K562 (cell line): ENCODE data around the gene GRM5. TPM values are rescaled to one million over a fixed set of nuclear protein-coding genes. Genes with fewer than 3 reads are reported as not detected.

Source experiments
- ATAC-seq: fragments of 200-7000 bp; cut with Tn5 transposase; 3 replicates; pipeline ENCODE4 v1.9.1; 2020; ENCODE audit warnings: moderate library complexity
- BruUV-seq: library from RNA; stranded (reverse); fragments of 400-500 nt; replicated peaks from 2 replicates; lab custom pipeline; 2021; lab: Mats Ljungman, UMichigan
- CTCF ChIA-PET: fragments of 300-600 bp; formaldehyde crosslinking; extraction: SDS; loops from one replicate; lab custom pipeline; 2021; ENCODE audit warnings: low intra/inter-chr PET ratio; lab: Yijun Ruan, JAX
- POLR2A ChIA-PET: fragments of 300-600, 350-650 bp; sonication (Branson Sonifier 250); formaldehyde crosslinking; extraction: SDS; loops from one replicate; lab custom pipeline; 2021; ENCODE audit warnings: antibody characterized with exemption, inconsistent platforms; lab: Yijun Ruan, JAX
- DNase-seq, 4 experiments: peaks; one replicate each; pipeline versions ENCODE4 v3.0.0 to v3.0.0-alpha.2; 2011 to 2018; ENCODE audit warnings: low spot score in 3 of 4, mixed read lengths in 3 of 4; ENCODE audit errors: extremely low read depth in 1 of 4
- FAIRE-seq: peaks from 2 replicates; lab custom pipeline; 2011; peaks lifted over from hg19 to GRCh38; lab: Jason Lieb, UNC
- H2AFZ ChIP-seq: 2 replicates; pipeline ENCODE4 v1.6.0; 2011; ENCODE audit warnings: low read depth, low read length, control low read depth, inconsistent platforms
- H3K27ac ChIP-seq: fragments of 200-600 bp; 3 replicates; pipeline ENCODE4 v1.8.0; 2011; ENCODE audit warnings: low read depth, mild to moderate bottlenecking, control low read depth, inconsistent platforms, low read length, moderate library complexity, mixed read lengths; ENCODE audit errors: extremely low read depth
- H3K27me3 ChIP-seq, 2 experiments: fragments of 300-600 bp in 1 of 2; 2 replicates in 1 of 2; 3 replicates in 1 of 2; pipeline versions ENCODE4 v1.6.0 to v1.8.0; 2011; ENCODE audit warnings: inconsistent platforms in 2 of 2, low read length in 2 of 2, mild to moderate bottlenecking in 1 of 2, mixed read lengths in 1 of 2, moderate library complexity in 1 of 2; ENCODE audit not compliant: control insufficient read depth in 2 of 2, insufficient read depth in 2 of 2
- H3K36me3 ChIP-seq: fragments of 300-600 bp; 3 replicates; pipeline ENCODE4 v1.8.0; 2011; ENCODE audit warnings: mild to moderate bottlenecking, low read length, inconsistent platforms; ENCODE audit not compliant: control insufficient read depth, insufficient read depth
- H3K4me1 ChIP-seq, 2 experiments: fragments of 200-600 bp in 1 of 2; replicated peaks in 1 of 2; 2 replicates in 1 of 2; 3 replicates in 1 of 2; pipeline versions ENCODE4 v1.5.1 to v1.8.0; 2011; ENCODE audit warnings: inconsistent platforms in 2 of 2, low read length in 2 of 2, mild to moderate bottlenecking in 1 of 2, mixed read lengths in 1 of 2, moderate library complexity in 1 of 2; ENCODE audit not compliant: control insufficient read depth in 2 of 2, insufficient read depth in 2 of 2
- H3K4me2 ChIP-seq: 2 replicates; pipeline ENCODE4 v1.6.1; 2011; ENCODE audit warnings: low read length, control low read depth, inconsistent platforms, mixed read lengths; ENCODE audit not compliant: insufficient read depth
- H3K4me3 ChIP-seq: fragments of 200-600 bp; sonication (generic), shearing (Covaris generic); 2 replicates; pipeline ENCODE4 v1.5.1; 2016; ENCODE audit warnings: control low read depth, inconsistent platforms
- H3K79me2 ChIP-seq: fragments of 200-600 bp; 3 replicates; pipeline ENCODE4 v1.8.0; 2011; ENCODE audit warnings: low read length, inconsistent platforms; ENCODE audit not compliant: control insufficient read depth, insufficient read depth
- H3K9ac ChIP-seq, 2 experiments: 2 replicates each; pipeline versions ENCODE4 v1.6.0 to v1.6.1; 2011; ENCODE audit warnings: low read depth in 2 of 2, low read length in 2 of 2, control low read depth in 1 of 2, inconsistent platforms in 1 of 2, mild to moderate bottlenecking in 1 of 2, mixed read lengths in 1 of 2; ENCODE audit not compliant: insufficient read depth in 1 of 2
- H3K9me1 ChIP-seq: one replicate; pipeline ENCODE4 v1.6.0; 2011; ENCODE audit warnings: inconsistent platforms, mild to moderate bottlenecking, low read length, moderate library complexity; ENCODE audit not compliant: control insufficient read depth, insufficient read depth
- H3K9me3 ChIP-seq: replicated peaks from 2 replicates; pipeline ENCODE4 v1.5.1; 2011; ENCODE audit warnings: low read depth, low read length, inconsistent platforms; ENCODE audit not compliant: control insufficient read depth, insufficient read depth
- H4K20me1 ChIP-seq: replicated peaks from 2 replicates; pipeline ENCODE4 v1.6.1; 2011; ENCODE audit warnings: low read length, inconsistent platforms, mixed read lengths; ENCODE audit not compliant: control insufficient read depth, insufficient read depth
- C11orf30 ChIP-seq: fragments of 450-650 bp; IDR thresholded peaks from 2 replicates; pipeline ENCODE4 v1.6.1; 2016; ENCODE audit warnings: low read depth, mild to moderate bottlenecking
- CREB1 ChIP-seq, 2 experiments: sonication (generic) in 1 of 2; formaldehyde crosslinking in 1 of 2; IDR thresholded peaks; 2 replicates each; pipeline versions ENCODE4 v1.6.1 to v1.8.0; 2012 to 2022; ENCODE audit warnings: inconsistent platforms in 1 of 2, mild to moderate bottlenecking in 1 of 2, missing genetic modification reagents in 1 of 2, moderate library complexity in 1 of 2
- EHMT2 ChIP-seq: fragments of 450-650 bp; IDR thresholded peaks from 2 replicates; pipeline ENCODE4 v1.6.1; 2018; ENCODE audit warnings: antibody characterized with exemption
- ELF1 ChIP-seq: fragments of 200-800 bp; sonication (Bioruptor generic); IDR thresholded peaks from 2 replicates; pipeline ENCODE4 v1.6.1; 2016; ENCODE audit warnings: missing genetic modification characterization, missing compliant biosample characterization
- ELF2 ChIP-seq: fragments of 250-450 bp; sonication (Bioruptor Pico); IDR thresholded peaks from 2 replicates; pipeline ENCODE4 v1.5.0; 2021; ENCODE audit warnings: mild to moderate bottlenecking
- ETS2 ChIP-seq: IDR thresholded peaks from 2 replicates; pipeline ENCODE4 v1.6.1; 2016; ENCODE audit warnings: borderline replicate concordance, missing genetic modification characterization, mild to moderate bottlenecking, moderate library complexity, missing compliant biosample characterization; ENCODE audit not compliant: poor library complexity, severe bottlenecking
- ETV6 ChIP-seq, 3 experiments: fragments of 150-350 bp in 1 of 3; sonication (generic) in 1 of 3; formaldehyde crosslinking in 1 of 3; IDR thresholded peaks; 2 replicates each; pipeline versions ENCODE4 v1.6.1 to v1.8.0; 2014 to 2022; ENCODE audit warnings: borderline replicate concordance in 2 of 3, low read depth in 2 of 3, antibody characterized with exemption in 1 of 3, low read length in 1 of 3, mild to moderate bottlenecking in 1 of 3, missing genetic modification reagents in 1 of 3
- MAFK ChIP-seq: IDR thresholded peaks from 2 replicates; pipeline ENCODE4 v1.6.1; 2011; ENCODE audit warnings: low read length, improper control_type of control experiment
- MEIS2 ChIP-seq: fragments of 450-650 bp; IDR thresholded peaks from 2 replicates; pipeline ENCODE4 v1.6.1; 2014; ENCODE audit warnings: mild to moderate bottlenecking; ENCODE audit not compliant: partially characterized antibody
- PPARD ChIP-seq: fragments of 250-450 bp; sonication (Bioruptor Pico); IDR thresholded peaks from 2 replicates; pipeline ENCODE4 v1.8.0; 2022; ENCODE audit warnings: inconsistent platforms, mild to moderate bottlenecking, moderate library complexity
- SMAD2 ChIP-seq: fragments of 150-350 bp; IDR thresholded peaks from 2 replicates; pipeline ENCODE4 v1.6.1; 2014; ENCODE audit warnings: low read depth, mild to moderate bottlenecking, low read length
- TEAD2 ChIP-seq: fragments of 450-650 bp; IDR thresholded peaks from 2 replicates; pipeline ENCODE4 v1.6.1; 2016; ENCODE audit warnings: missing genetic modification characterization, control low read depth, missing compliant biosample characterization
- THRB ChIP-seq: fragments of 450-650 bp; formaldehyde crosslinking; conservative IDR thresholded peaks from 2 replicates; pipeline ENCODE4 v1.4.0; 2022; ENCODE audit warnings: mild to moderate bottlenecking, missing genetic modification characterization
- ZNF408 ChIP-seq: fragments of 250-450 bp; sonication (Bioruptor Pico); IDR thresholded peaks from 2 replicates; pipeline ENCODE4 v1.4.0; 2020; ENCODE audit warnings: low read depth, mild to moderate bottlenecking, moderate library complexity
- ZNF699 ChIP-seq: fragments of 250-450 bp; sonication (Bioruptor Pico); IDR thresholded peaks from 2 replicates; pipeline ENCODE4 v1.8.0; 2021; ENCODE audit warnings: mild to moderate bottlenecking, moderate library complexity; ENCODE audit not compliant: insufficient replicate concordance
- WGBS: fragments of 100-300 bp; shearing (Covaris generic); methylation state at CpG from one replicate; pipeline ENCODE4 v1.1.6; 2016; ENCODE audit warnings: low coverage, mixed read lengths; ENCODE audit not compliant: insufficient coverage; ENCODE audit errors: missing lambda C conversion rate; 5-methylcytosine and 5-hydroxymethylcytosine counted together
- in situ Hi-C: fragments of 300-500 bp; cut with MboI; formaldehyde crosslinking; loops from 4 replicates; pipeline ENCODE4 v1.15.0; 2018; ENCODE audit warnings: inconsistent platforms, mixed read lengths
- intact Hi-C: fragments of 100-400 bp; cut with micrococcal nuclease; formaldehyde crosslinking; loops from 2 replicates; pipeline ENCODE4 v1.14.2; 2022
- polyA plus RNA-seq, 8 experiments: library from polyadenylated mRNA; depleted of rRNA in 4 of 8; stranded (reverse) in 5 of 8; unstranded in 3 of 8; fragments of >200 nt; fragmentation: Nextera tagmentation in 2 of 8; fragmentation: Illumina TruSeq in 1 of 8; extraction: Ambion mirVana in 2 of 8; extraction: Trizol in 1 of 8; gene quantifications; 2 replicates each; pipeline versions ENCODE4 v1.2.1 to v1.2.3, GENCODE V29; 2011 to 2014; ENCODE audit warnings: inconsistent platforms in 1 of 8, missing spikeins in 1 of 8
- total RNA-seq, 7 experiments: library from RNA; depleted of rRNA in 6 of 7; stranded (reverse); fragments of >200 nt in 6 of 7; fragmentation: Illumina TruSeq in 2 of 7; extraction: Trizol in 2 of 7; gene quantifications; 2 replicates each; pipeline versions ENCODE4 v1.2.1 to v1.2.3, GENCODE V29; 2011 to 2021; ENCODE audit warnings: low replicate concordance in 1 of 7
- TF ChIP-seq, protein P1 (sequence below): sonication (generic); formaldehyde crosslinking; IDR thresholded peaks from 2 replicates; pipeline ENCODE4 v1.8.1; 2022; ENCODE audit warnings: missing genetic modification reagents
- TF ChIP-seq, protein P2 (sequence below): fragments of 450-650 bp; formaldehyde crosslinking; IDR thresholded peaks from 2 replicates; pipeline ENCODE4 v1.4.0; 2022; ENCODE audit warnings: missing genetic modification characterization

Gene GRM5
- total and polyA plus RNA-seq, 9 of the 15 experiments (the other 6 are each of a cell fraction or from before 2014, with no cell fraction given): not detected

GRCh38 chr11:88474655-88475054 lies 591.1 kb downstream of the GRM5 start (continued):
- no peak for TF ChIP-seq THRB (CRISPR knock-in tag)
- no peak for TF ChIP-seq PPARD (CRISPR knock-in tag)
- no peak for TF ChIP-seq EHMT2
- TF ChIP-seq MEIS2: no peak
- no peak for TF ChIP-seq CREB1 (IDR thresholded peaks at IDR 0.05)
- no peak for TF ChIP-seq CREB1 (CRISPR knock-in tag; IDR thresholded peaks at IDR 0.05)
- TF ChIP-seq ELF1 (tag): no peak
- no peak for TF ChIP-seq MAFK

DNA sequence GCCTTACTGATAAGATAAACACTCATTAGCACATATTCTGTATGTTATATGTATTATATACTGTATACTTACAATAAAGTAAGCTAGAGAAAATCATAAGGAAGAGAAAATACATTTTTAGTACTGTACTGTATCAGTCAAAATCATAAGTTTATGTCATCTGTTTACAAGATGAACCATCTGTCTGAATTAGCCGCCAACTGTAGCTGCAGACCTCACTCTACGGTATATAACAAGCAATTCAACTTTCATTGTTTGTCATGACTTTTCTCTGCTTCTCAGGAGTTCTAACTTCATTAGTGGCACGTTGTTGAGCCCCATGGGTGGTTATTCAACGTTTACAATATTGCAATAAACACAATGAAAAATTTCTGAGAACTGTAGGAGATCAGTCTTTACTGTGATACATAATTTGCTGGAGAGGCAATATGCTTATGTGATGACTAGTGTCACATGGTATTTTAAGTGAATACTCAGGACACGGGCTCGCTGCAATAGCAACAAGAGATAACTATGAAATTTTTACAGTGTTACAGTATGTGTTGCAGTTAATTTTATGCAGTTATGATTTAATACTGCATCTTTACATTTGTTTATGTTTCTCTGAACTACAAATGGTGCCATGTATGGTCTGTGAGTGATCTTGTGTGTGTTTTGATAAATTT lies 596.1 kb downstream of the GRM5 start:
- no peaks in the 10 kb centered on the region for H3K79me2 ChIP-seq
- CTCF ChIA-PET: no interaction called here
- H3K4me1 ChIP-seq: no peaks in the 10 kb centered on the region
- WGBS: 20% methylated on average over 6 of the region's 6 CpGs
- H3K4me2 ChIP-seq: no peak overlapping the region
- no peak overlapping the region for H3K9ac ChIP-seq
- H3K9me3 ChIP-seq: no peaks in the 10 kb centered on the region
- FAIRE-seq (no peak), DNase-seq (no peak), ATAC-seq (no peak)
- H3K27me3 ChIP-seq: no peaks in the 10 kb centered on the region
- H3K9me1 ChIP-seq: no peaks in the 10 kb centered on the region
- no peak overlapping the region for H3K27ac ChIP-seq
- H4K20me1 ChIP-seq: no peaks in the 10 kb centered on the region
- H3K36me3 ChIP-seq: no peaks in the 10 kb centered on the region
- H3K4me3 ChIP-seq: no peak overlapping the region
- in situ Hi-C loops: no loop called here
- BruUV-seq: no TSS peak
- intact Hi-C loops: no loop called here
- H2AFZ ChIP-seq: peak overlapping the region; percentile 32; the same call in 1 of the 2 replicates
- POLR2A ChIA-PET: no interaction called here
- no peak for TF ChIP-seq ETV6 (IDR thresholded peaks at IDR 0.05; ENCODE audit: borderline replicate concordance in 1 of 2, low read depth in 2 of 2, low read length in 1 of 2)
- no peak for TF ChIP-seq ETV6 (CRISPR knock-in tag; IDR thresholded peaks at IDR 0.05; ENCODE audit: borderline replicate concordance)
- TF ChIP-seq, protein P1, sequence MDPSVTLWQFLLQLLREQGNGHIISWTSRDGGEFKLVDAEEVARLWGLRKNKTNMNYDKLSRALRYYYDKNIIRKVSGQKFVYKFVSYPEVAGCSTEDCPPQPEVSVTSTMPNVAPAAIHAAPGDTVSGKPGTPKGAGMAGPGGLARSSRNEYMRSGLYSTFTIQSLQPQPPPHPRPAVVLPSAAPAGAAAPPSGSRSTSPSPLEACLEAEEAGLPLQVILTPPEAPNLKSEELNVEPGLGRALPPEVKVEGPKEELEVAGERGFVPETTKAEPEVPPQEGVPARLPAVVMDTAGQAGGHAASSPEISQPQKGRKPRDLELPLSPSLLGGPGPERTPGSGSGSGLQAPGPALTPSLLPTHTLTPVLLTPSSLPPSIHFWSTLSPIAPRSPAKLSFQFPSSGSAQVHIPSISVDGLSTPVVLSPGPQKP (CRISPR knock-in tag): no peak
- no peak for TF ChIP-seq TEAD2 (tag)
- no peak for TF ChIP-seq ELF1 (tag)
- TF ChIP-seq ZNF408: no peak
- TF ChIP-seq, protein P2, sequence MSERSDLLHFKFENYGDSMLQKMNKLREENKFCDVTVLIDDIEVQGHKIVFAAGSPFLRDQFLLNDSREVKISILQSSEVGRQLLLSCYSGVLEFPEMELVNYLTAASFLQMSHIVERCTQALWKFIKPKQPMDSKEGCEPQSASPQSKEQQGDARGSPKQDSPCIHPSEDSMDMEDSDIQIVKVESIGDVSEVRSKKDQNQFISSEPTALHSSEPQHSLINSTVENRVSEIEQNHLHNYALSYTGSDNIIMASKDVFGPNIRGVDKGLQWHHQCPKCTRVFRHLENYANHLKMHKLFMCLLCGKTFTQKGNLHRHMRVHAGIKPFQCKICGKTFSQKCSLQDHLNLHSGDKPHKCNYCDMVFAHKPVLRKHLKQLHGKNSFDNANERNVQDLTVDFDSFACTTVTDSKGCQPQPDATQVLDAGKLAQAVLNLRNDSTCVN (CRISPR knock-in tag): no peak
- no peak for TF ChIP-seq C11orf30
- TF ChIP-seq ELF2 (CRISPR knock-in tag): no peak
- TF ChIP-seq ZNF699 (CRISPR knock-in tag): no peak
- TF ChIP-seq SMAD2: no peak
- no peak for TF ChIP-seq ETS2 (tag)
